Hepatocyte (in vitro differentiated cells): ENCODE results near the gene TOX2. TPM values are rescaled to one million over a fixed set of nuclear protein-coding genes. Genes with fewer than 3 reads are reported as not detected.

Source experiments
- DNase-seq: peaks from one replicate; pipeline ENCODE4 v3.0.0-alpha.2; 2016; ENCODE audit warnings: low spot score
- H2AFZ ChIP-seq: fragments of 200-600 bp; sonication (generic); 2 replicates; pipeline ENCODE4 v1.6.0; 2016; ENCODE audit warnings: antibody characterized with exemption, mild to moderate bottlenecking
- H3K27ac ChIP-seq: fragments of 200-600 bp; sonication (generic); 2 replicates; pipeline ENCODE4 v1.5.1; 2016; ENCODE audit warnings: mild to moderate bottlenecking
- H3K27me3 ChIP-seq: fragments of 200-600 bp; sonication (generic); 2 replicates; pipeline ENCODE4 v1.6.1; 2016
- H3K36me3 ChIP-seq: fragments of 200-600 bp; sonication (generic); replicated peaks from 2 replicates; pipeline ENCODE4 v1.5.1; 2016; ENCODE audit warnings: low read depth; ENCODE audit not compliant: insufficient read depth
- H3K4me1 ChIP-seq: fragments of 200-600 bp; sonication (generic); 2 replicates; pipeline ENCODE4 v1.5.1; 2016; ENCODE audit warnings: mild to moderate bottlenecking, moderate library complexity; ENCODE audit not compliant: insufficient read depth
- H3K4me2 ChIP-seq: fragments of 200-600 bp; sonication (generic); 2 replicates; pipeline ENCODE4 v1.6.0; 2016
- H3K4me3 ChIP-seq: fragments of 200-600 bp; sonication (generic); 2 replicates; pipeline ENCODE4 v1.5.1; 2016; ENCODE audit warnings: mild to moderate bottlenecking
- H3K79me2 ChIP-seq: fragments of 200-600 bp; sonication (generic); 2 replicates; pipeline ENCODE4 v1.6.0; 2017; ENCODE audit warnings: mild to moderate bottlenecking
- H3K9me2 ChIP-seq: fragments of 200-600 bp; sonication (generic); replicated peaks from 2 replicates; pipeline ENCODE4 v1.6.0; 2017; ENCODE audit warnings: mild to moderate bottlenecking; ENCODE audit not compliant: insufficient read depth
- H3K9me3 ChIP-seq: fragments of 200-600 bp; sonication (generic); 2 replicates; pipeline ENCODE4 v1.5.1; 2016; ENCODE audit warnings: low read depth, mild to moderate bottlenecking
- H4K20me1 ChIP-seq: fragments of 200-600 bp; sonication (generic); 2 replicates; pipeline ENCODE4 v1.6.0; 2016; ENCODE audit warnings: mild to moderate bottlenecking; ENCODE audit not compliant: insufficient read depth, poor library complexity, severe bottlenecking
- CTCF ChIP-seq: fragments of 200-600 bp; sonication (generic); IDR thresholded peaks from 2 replicates; pipeline ENCODE4 v1.5.1; 2016; ENCODE audit warnings: antibody characterized with exemption, mild to moderate bottlenecking; ENCODE audit not compliant: poor library complexity
- EZH2 ChIP-seq: fragments of 200-600 bp; sonication (generic); IDR thresholded peaks from 2 replicates; pipeline ENCODE4 v1.6.1; 2016; ENCODE audit warnings: antibody characterized with exemption, mild to moderate bottlenecking, borderline replicate concordance
- EZH2phosphoT487 ChIP-seq: fragments of 200-600 bp; sonication (generic); IDR thresholded peaks from one replicate; pipeline ENCODE4 v1.6.1; 2018; ENCODE audit warnings: antibody characterized with exemption, mild to moderate bottlenecking, low read depth, moderate library complexity; ENCODE audit not compliant: unreplicated experiment, severe bottlenecking
- WGBS: methylation state at CpG from one replicate; pipeline ENCODE4 v1.1.6; 2016; ENCODE audit warnings: low lambda C conversion rate; ENCODE audit errors: missing lambda C conversion rate; 5-methylcytosine and 5-hydroxymethylcytosine counted together
- polyA plus RNA-seq: library from polyadenylated mRNA; unstranded; fragments of >200 nt; fragmentation: Nextera tagmentation; extraction: Ambion mirVana; gene quantifications from 2 replicates; pipeline ENCODE4 v1.2.1, GENCODE V29; 2016
- total RNA-seq: library from RNA; depleted of rRNA; stranded (reverse); fragments of >200 nt; gene quantifications from 2 replicates; pipeline ENCODE4 v1.2.3, GENCODE V29; 2014

The TOX2 gene
- total and polyA plus RNA-seq, 2 experiments from 2014 or later = 0.87 to 12.1 TPM

- H3K27ac ChIP-seq = no peak overlapping the region
- no peak overlapping the region for H2AFZ ChIP-seq
- no peaks in the 10 kb centered on the region for H3K27me3 ChIP-seq
- TF ChIP-seq EZH2 (no peak), EZH2phosphoT487 (no peak), CTCF (no peak)
- no peaks in the 10 kb centered on the region for H3K36me3 ChIP-seq
- no peaks in the 10 kb centered on the region for H4K20me1 ChIP-seq
- H3K9me3 ChIP-seq = no peaks in the 10 kb centered on the region
- 69% methylated on average over 15 of the region's 15 CpGs for WGBS
- DNase-seq = no peak
- no peaks in the 10 kb centered on the region for H3K4me1 ChIP-seq
- no peaks in the 10 kb centered on the region for H3K79me2 ChIP-seq
- no peak overlapping the region for H3K4me3 ChIP-seq
- no peak overlapping the region for H3K4me2 ChIP-seq
- no peaks in the 10 kb centered on the region for H3K9me2 ChIP-seq
Measured at GRCh38 chr20:44038681-44039123, 124.0 kb downstream of the TOX2 start.

- Histone ChIP-seq H3K79me2 (no peaks in the 10 kb centered on the region), H3K9me3 (no peaks in the 10 kb centered on the region), H3K36me3 (no peaks in the 10 kb centered on the region), H3K4me2 (no peak overlapping the region), H4K20me1 (no peaks in the 10 kb centered on the region), H2AFZ (no peak overlapping the region), H3K27me3 (no peaks in the 10 kb centered on the region), H3K4me3 (no peak overlapping the region), H3K4me1 (no peaks in the 10 kb centered on the region), H3K9me2 (no peaks in the 10 kb centered on the region), H3K27ac (no peak overlapping the region)
- TF ChIP-seq EZH2 (no peak), CTCF (no peak), EZH2phosphoT487 (no peak)
- WGBS = 82% methylated on average over 1 of the region's 1 CpG
- DNase-seq = no peak
Measured at GRCh38 chr20:44039147-44039546, 124.5 kb downstream of the TOX2 start.

GRCh38 chr20:44039741-44040140, 125.1 kb downstream of the TOX2 start:
- H3K27ac ChIP-seq = no peak overlapping the region
- no peak overlapping the region for H3K4me3 ChIP-seq
- H3K9me3 ChIP-seq = no peaks in the 10 kb centered on the region
- 88% methylated on average over 10 of the region's 10 CpGs for whole genome bisulfite sequencing
- no peaks in the 10 kb centered on the region for H3K36me3 ChIP-seq
- no peaks in the 10 kb centered on the region for H3K79me2 ChIP-seq
- H3K4me2 ChIP-seq = no peak overlapping the region
- no peak for DNase-seq
- no peaks in the 10 kb centered on the region for H3K9me2 ChIP-seq
- H3K27me3 ChIP-seq = no peaks in the 10 kb centered on the region
- no peak for TF ChIP-seq EZH2phosphoT487
- TF ChIP-seq EZH2 = no peak
- H4K20me1 ChIP-seq = no peaks in the 10 kb centered on the region
- no peak overlapping the region for H2AFZ ChIP-seq
- no peaks in the 10 kb centered on the region for H3K4me1 ChIP-seq

GRCh38 chr20:44040202-44040915, 125.7 kb downstream of the TOX2 start:
- no peaks in the 10 kb centered on the region for H3K4me1 ChIP-seq
- no peak overlapping the region for H3K4me3 ChIP-seq
- H3K27ac ChIP-seq = no peak overlapping the region
- no peaks in the 10 kb centered on the region for H3K9me2 ChIP-seq
- TF ChIP-seq CTCF = no peak
- no peak for TF ChIP-seq EZH2phosphoT487
- TF ChIP-seq EZH2 = no peak
- no peaks in the 10 kb centered on the region for H3K36me3 ChIP-seq
- H3K79me2 ChIP-seq = no peaks in the 10 kb centered on the region
- H3K27me3 ChIP-seq = no peaks in the 10 kb centered on the region
- H3K4me2 ChIP-seq = no peak overlapping the region
- WGBS = 89% methylated on average over 5 of the region's 5 CpGs
- no peak for DNase-seq
- H2AFZ ChIP-seq = no peak overlapping the region
- no peaks in the 10 kb centered on the region for H4K20me1 ChIP-seq
- no peaks in the 10 kb centered on the region for H3K9me3 ChIP-seq
